Keratinocyte (primary cell): ENCODE data around the gene ALS2CL. TPM values are rescaled to one million over a fixed set of nuclear protein-coding genes. Genes with fewer than 3 reads are reported as not detected.

Source experiments
- DNase-seq: peaks from one replicate; pipeline ENCODE4 v3.0.0-alpha.2; 2011; ENCODE audit warnings: low read depth, missing footprints, low spot score
- FAIRE-seq: peaks from 2 replicates; lab custom pipeline; 2011; peaks lifted over from hg19 to GRCh38; lab: Jason Lieb, UNC
- H2AFZ ChIP-seq: 2 replicates; pipeline ENCODE4 v1.6.0; 2012; ENCODE audit warnings: low read length, control low read depth, inconsistent platforms; ENCODE audit not compliant: control insufficient read depth
- H3K27ac ChIP-seq: 2 replicates; pipeline ENCODE4 v1.5.1; 2011; ENCODE audit warnings: low read length; ENCODE audit not compliant: control insufficient read depth, insufficient read depth
- H3K27me3 ChIP-seq: 3 replicates; pipeline ENCODE4 v1.6.0; 2011; ENCODE audit warnings: low read length; ENCODE audit not compliant: control insufficient read depth, insufficient read depth; ENCODE audit errors: extremely low read depth
- H3K36me3 ChIP-seq, 2 experiments: 2 replicates in 1 of 2; 3 replicates in 1 of 2; pipeline ENCODE4 v1.5.1; 2011; ENCODE audit warnings: low read length in 2 of 2, mild to moderate bottlenecking in 1 of 2; ENCODE audit not compliant: control insufficient read depth in 2 of 2, insufficient read depth in 2 of 2; ENCODE audit errors: extremely low read depth in 1 of 2
- H3K4me1 ChIP-seq: 3 replicates; pipeline ENCODE4 v1.5.1; 2011; ENCODE audit warnings: low read length; ENCODE audit not compliant: control insufficient read depth, insufficient read depth; ENCODE audit errors: extremely low read depth
- H3K4me2 ChIP-seq: 3 replicates; pipeline ENCODE4 v1.6.0; 2011; ENCODE audit warnings: low read depth, low read length; ENCODE audit not compliant: control insufficient read depth, insufficient read depth; ENCODE audit errors: extremely low read depth
- H3K4me3 ChIP-seq, 3 experiments: fragments of 200-600 bp in 1 of 3; sonication (generic) in 1 of 3; 2 replicates in 2 of 3; 3 replicates in 1 of 3; pipeline ENCODE4 v1.5.1; 2011 to 2016; ENCODE audit warnings: low read length in 3 of 3, mild to moderate bottlenecking in 3 of 3, control low read depth in 2 of 3, inconsistent platforms in 1 of 3, low read depth in 1 of 3, mixed read lengths in 1 of 3, mixed run types in 1 of 3, moderate library complexity in 1 of 3; ENCODE audit not compliant: control insufficient read depth in 2 of 3, insufficient read depth in 2 of 3; ENCODE audit errors: extremely low read depth in 1 of 3
- H3K79me2 ChIP-seq: 2 replicates; pipeline ENCODE4 v1.6.0; 2012; ENCODE audit warnings: low read length; ENCODE audit not compliant: control insufficient read depth, insufficient read depth
- H3K9ac ChIP-seq: 3 replicates; pipeline ENCODE4 v1.6.0; 2011; ENCODE audit warnings: low read length; ENCODE audit not compliant: control insufficient read depth, insufficient read depth; ENCODE audit errors: extremely low read depth
- H3K9me1 ChIP-seq: 3 replicates; pipeline ENCODE4 v1.6.0; 2011; ENCODE audit warnings: low read length; ENCODE audit not compliant: control insufficient read depth, insufficient read depth; ENCODE audit errors: extremely low read depth
- H3K9me3 ChIP-seq: 2 replicates; pipeline ENCODE4 v1.5.1; 2012; ENCODE audit warnings: low read depth, low read length; ENCODE audit not compliant: control insufficient read depth
- H4K20me1 ChIP-seq: 3 replicates; pipeline ENCODE4 v1.6.0; 2011; ENCODE audit warnings: low read length; ENCODE audit not compliant: control insufficient read depth, insufficient read depth; ENCODE audit errors: extremely low read depth
- CTCF ChIP-seq, 3 experiments: IDR thresholded peaks in 1 of 3; conservative IDR thresholded peaks in 1 of 3; optimal IDR thresholded peaks in 1 of 3; 2 replicates in 2 of 3; 3 replicates in 1 of 3; pipeline versions ENCODE3 to v1.5.1; 2011; ENCODE audit warnings: low read length in 3 of 3, mild to moderate bottlenecking in 3 of 3, moderate library complexity in 2 of 3, control low read depth in 1 of 3, inconsistent platforms in 1 of 3; ENCODE audit not compliant: insufficient read depth in 2 of 3; ENCODE audit errors: extremely low read depth in 1 of 3
- EZH2 ChIP-seq: IDR thresholded peaks from one replicate; pipeline ENCODE4 v1.6.1; 2012; ENCODE audit warnings: inconsistent platforms, mild to moderate bottlenecking, low read length, moderate library complexity
- dilution Hi-C: fragments of 300-500 bp; cut with MboI; formaldehyde crosslinking; loops from one replicate; pipeline ENCODE4 v1.7.0; 2020; ENCODE audit warnings: low sequenced_read_pairs; ENCODE audit not compliant: extremely low pct_ligation_motif_present
- polyA plus RNA-seq, 5 experiments: library from polyadenylated mRNA; depleted of rRNA in 3 of 5; stranded (reverse) in 3 of 5; stranded (forward) in 1 of 5; unstranded in 1 of 5; fragments of >200 nt; gene quantifications; 1 replicate in 1 of 5; 2 replicates in 3 of 5; 3 replicates in 1 of 5; pipeline versions ENCODE4 v1.2.1 to v1.2.3, GENCODE V29; 2011 to 2012; ENCODE audit warnings: missing spikeins in 2 of 5, low read depth in 1 of 5, low replicate concordance in 1 of 5

ALS2CL gene
- polyA plus RNA-seq, 1 donor (not counting 4 experiments of a cell fraction or from before 2014, with no cell fraction given): 40.9 TPM

GRCh38 chr3:46672349-46672695 is 21.2 kb downstream of the ALS2CL start:
- Histone ChIP-seq H3K27me3 (no peaks in the 10 kb centered on the region), H3K4me2 (no peak overlapping the region), H3K79me2 (no peaks in the 10 kb centered on the region), H3K9me1 (no peaks in the 10 kb centered on the region), H3K27ac (no peak overlapping the region), H3K9ac (no peak overlapping the region), H3K36me3 (peaks cover 35 to 49% of the 10 kb centered on the region in 2 experiments), H3K4me1 (no peaks in the 10 kb centered on the region), H3K4me3 (no peak overlapping the region), H2AFZ (no peak overlapping the region), H3K9me3 (no peaks in the 10 kb centered on the region), H4K20me1 (no peaks in the 10 kb centered on the region)
- no peak for DNase-seq
- dilution Hi-C loops: no loop called here
- FAIRE-seq: no peak
- TF ChIP-seq EZH2 (no peak), CTCF (optimal IDR thresholded peaks at IDR 0.05 in 1 of 3, IDR thresholded peaks at IDR 0.05 in 1 of 3, conservative IDR thresholded peaks at IDR 0.05 in 1 of 3; ENCODE audit: extremely low read depth in 1 of 3, insufficient read depth in 2 of 3, low read length in 3 of 3) (no peak)

DNA sequence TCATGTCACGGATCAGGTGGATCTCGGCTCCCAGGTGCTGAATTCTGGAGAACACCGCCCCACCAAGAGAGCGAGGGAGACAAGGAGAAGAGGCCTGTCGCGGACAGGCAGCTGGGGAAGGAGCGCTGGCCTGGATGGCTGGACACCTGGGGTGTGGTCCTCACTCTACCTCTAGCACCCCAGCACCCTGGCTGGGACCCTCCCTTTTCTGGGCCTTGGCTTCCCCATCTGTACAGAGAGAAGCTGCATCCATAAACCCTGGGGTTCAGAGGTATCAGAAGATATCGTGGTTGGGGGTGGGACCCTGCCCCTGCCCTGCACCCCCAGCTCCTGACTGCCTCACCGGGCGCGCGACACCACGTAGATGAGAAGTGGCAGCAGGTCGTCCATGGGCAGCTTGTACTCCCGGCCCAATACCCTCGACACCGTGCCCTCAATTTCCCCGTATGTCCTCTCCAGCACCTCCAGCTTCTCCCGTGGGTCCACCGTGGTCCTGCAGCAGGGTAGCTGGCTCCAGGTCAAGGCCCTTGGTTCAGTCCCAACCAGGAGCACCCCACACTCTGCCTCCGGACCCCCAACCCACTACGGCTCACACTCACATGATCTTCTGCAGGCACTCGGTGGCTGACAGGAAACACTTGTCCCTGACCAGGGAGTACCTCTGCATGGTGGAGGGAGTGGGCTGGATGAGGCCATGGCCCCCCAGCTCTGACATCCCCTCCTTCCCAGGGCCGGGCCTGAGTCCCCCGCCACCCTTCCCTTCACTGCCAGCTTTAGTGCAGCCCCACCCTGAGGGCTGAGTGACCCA is 21.7 kb downstream of the ALS2CL start:
- no peak for TF ChIP-seq CTCF (optimal IDR thresholded peaks at IDR 0.05 in 1 of 3, IDR thresholded peaks at IDR 0.05 in 1 of 3, conservative IDR thresholded peaks at IDR 0.05 in 1 of 3; ENCODE audit: extremely low read depth in 1 of 3, insufficient read depth in 2 of 3, low read length in 3 of 3)
- no peak for TF ChIP-seq EZH2
- H3K4me3 ChIP-seq: no peak overlapping the region
- H3K9ac ChIP-seq: no peak overlapping the region
- H3K9me3 ChIP-seq: no peaks in the 10 kb centered on the region
- H3K4me1 ChIP-seq: no peaks in the 10 kb centered on the region
- no peaks in the 10 kb centered on the region for H3K9me1 ChIP-seq
- FAIRE-seq (no peak), DNase-seq (no peak)
- peaks cover 32 to 46% of the 10 kb centered on the region in 2 experiments for H3K36me3 ChIP-seq
- H3K79me2 ChIP-seq: no peaks in the 10 kb centered on the region
- dilution Hi-C loops: no loop called here
- no peak overlapping the region for H3K27ac ChIP-seq
- H2AFZ ChIP-seq: no peak overlapping the region
- H4K20me1 ChIP-seq: no peaks in the 10 kb centered on the region
- no peak overlapping the region for H3K4me2 ChIP-seq
- H3K27me3 ChIP-seq: no peaks in the 10 kb centered on the region
